Endothelial cell of umbilical vein (primary cell): ENCODE measurements around the gene NAA10.

Experiments
- EZH2 ChIP-seq: IDR thresholded peaks from 2 replicates; pipeline ENCODE4 v1.6.1; 2012; ENCODE audit warnings: borderline replicate concordance, low read depth, mild to moderate bottlenecking, moderate library complexity, low read length, inconsistent platforms; ENCODE audit not compliant: severe bottlenecking
- FOS ChIP-seq: IDR thresholded peaks from 2 replicates; pipeline ENCODE4 v1.6.1; 2011; ENCODE audit warnings: mild to moderate bottlenecking, low read length, moderate library complexity, borderline replicate concordance; ENCODE audit not compliant: insufficient read depth
- GATA2 ChIP-seq: IDR thresholded peaks from 2 replicates; pipeline ENCODE4 v1.7.0; 2011; ENCODE audit warnings: low read depth, mild to moderate bottlenecking, moderate library complexity, mixed read lengths, low read length; ENCODE audit not compliant: insufficient read length, insufficient read depth
- POLR2A ChIP-seq: IDR thresholded peaks from 2 replicates; pipeline ENCODE4 v1.6.1; 2012; ENCODE audit warnings: low read depth, mild to moderate bottlenecking, control low read depth, low read length
- POLR2AphosphoS5 ChIP-seq: IDR thresholded peaks from 2 replicates; pipeline ENCODE4 v1.6.1; 2012; ENCODE audit warnings: low read depth, mild to moderate bottlenecking, control low read depth, low read length, moderate library complexity; ENCODE audit not compliant: insufficient read depth
- TF ChIP-seq, protein P1 (sequence below), 2 donors: IDR thresholded peaks; 1 replicate in 1 of 2; 2 replicates in 1 of 2; pipeline ENCODE4 v1.5.1; 2011; ENCODE audit warnings: low read length in 2 of 2, mild to moderate bottlenecking in 2 of 2, moderate library complexity in 2 of 2, control low read depth in 1 of 2, inconsistent platforms in 1 of 2, low read depth in 1 of 2; ENCODE audit not compliant: insufficient read depth in 1 of 2; ENCODE audit errors: extremely low read depth in 1 of 2
- TF ChIP-seq, protein P2 (sequence below): IDR thresholded peaks from 2 replicates; pipeline ENCODE4 v1.6.1; 2011; ENCODE audit not compliant: insufficient read depth, insufficient read length

DNA sequence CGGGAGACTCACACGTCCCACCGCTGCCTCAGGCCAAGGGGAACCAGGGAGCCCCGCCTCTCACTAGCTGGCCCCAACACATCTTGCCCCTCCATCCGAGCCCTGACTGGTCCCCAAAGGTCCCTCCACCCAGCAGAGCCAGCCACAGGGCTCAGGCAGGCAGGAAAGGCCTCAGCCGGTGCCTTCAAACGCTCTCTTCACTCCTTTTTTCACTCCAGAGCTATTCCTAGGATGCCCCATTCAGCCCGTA lies 7.2 kb downstream of the NAA10 start:
- no peak for TF ChIP-seq POLR2A
- no peak for TF ChIP-seq EZH2
- TF ChIP-seq, protein P1, sequence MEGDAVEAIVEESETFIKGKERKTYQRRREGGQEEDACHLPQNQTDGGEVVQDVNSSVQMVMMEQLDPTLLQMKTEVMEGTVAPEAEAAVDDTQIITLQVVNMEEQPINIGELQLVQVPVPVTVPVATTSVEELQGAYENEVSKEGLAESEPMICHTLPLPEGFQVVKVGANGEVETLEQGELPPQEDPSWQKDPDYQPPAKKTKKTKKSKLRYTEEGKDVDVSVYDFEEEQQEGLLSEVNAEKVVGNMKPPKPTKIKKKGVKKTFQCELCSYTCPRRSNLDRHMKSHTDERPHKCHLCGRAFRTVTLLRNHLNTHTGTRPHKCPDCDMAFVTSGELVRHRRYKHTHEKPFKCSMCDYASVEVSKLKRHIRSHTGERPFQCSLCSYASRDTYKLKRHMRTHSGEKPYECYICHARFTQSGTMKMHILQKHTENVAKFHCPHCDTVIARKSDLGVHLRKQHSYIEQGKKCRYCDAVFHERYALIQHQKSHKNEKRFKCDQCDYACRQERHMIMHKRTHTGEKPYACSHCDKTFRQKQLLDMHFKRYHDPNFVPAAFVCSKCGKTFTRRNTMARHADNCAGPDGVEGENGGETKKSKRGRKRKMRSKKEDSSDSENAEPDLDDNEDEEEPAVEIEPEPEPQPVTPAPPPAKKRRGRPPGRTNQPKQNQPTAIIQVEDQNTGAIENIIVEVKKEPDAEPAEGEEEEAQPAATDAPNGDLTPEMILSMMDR (IDR thresholded peaks at IDR 0.05; ENCODE audit: extremely low read depth in 1 of 2, insufficient read depth in 1 of 2, low read depth in 1 of 2, low read length in 2 of 2): no peak
- no peak for TF ChIP-seq POLR2AphosphoS5
- TF ChIP-seq, protein P2, sequence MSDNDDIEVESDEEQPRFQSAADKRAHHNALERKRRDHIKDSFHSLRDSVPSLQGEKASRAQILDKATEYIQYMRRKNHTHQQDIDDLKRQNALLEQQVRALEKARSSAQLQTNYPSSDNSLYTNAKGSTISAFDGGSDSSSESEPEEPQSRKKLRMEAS: no peak
- TF ChIP-seq FOS: no peak
- no peak for TF ChIP-seq GATA2
